Measurements from ENCODE around the gene FAM83F.

FAM83F gene

GRCh38 chr22:40029189-40029890 lies 34.6 kb downstream of the FAM83F start:
- no peak overlapping the region for H3K27ac ChIP-seq (ENCODE audit: low read depth, low read length, severe bottlenecking)
- no peaks in the 10 kb centered on the region for H3K36me3 ChIP-seq (ENCODE audit: control insufficient read depth, insufficient read depth, low read length)
- 94 to 97% methylated on average over 18 of the region's 19 CpGs for WGBS, 2 experiments (ENCODE audit: insufficient coverage in 2 of 2)
- peaks cover 4% of the 10 kb centered on the region for H3K4me1 ChIP-seq (ENCODE audit: control insufficient read depth, insufficient read depth, low read length, poor library complexity, severe bottlenecking)
- H3K4me3 ChIP-seq (ENCODE audit: extremely low read depth, insufficient read depth, low read length, poor library complexity, severe bottlenecking) = no peak overlapping the region
- H3K9me3 ChIP-seq (ENCODE audit: control insufficient read depth, low read length) = no peaks in the 10 kb centered on the region

GRCh38 chr22:40030026-40030757 lies 35.4 kb downstream of the FAM83F start:
- Histone ChIP-seq H3K9me3 (ENCODE audit: control insufficient read depth, low read length) (no peaks in the 10 kb centered on the region), H3K4me1 (ENCODE audit: control insufficient read depth, insufficient read depth, low read length, poor library complexity, severe bottlenecking) (no peaks in the 10 kb centered on the region), H3K4me3 (ENCODE audit: extremely low read depth, insufficient read depth, low read length, poor library complexity, severe bottlenecking) (no peak overlapping the region), H3K36me3 (ENCODE audit: control insufficient read depth, insufficient read depth, low read length) (no peaks in the 10 kb centered on the region), H3K27ac (ENCODE audit: low read depth, low read length, severe bottlenecking) (no peak overlapping the region)
- 90 to 92% methylated on average over 7 to 10 of the region's 13 CpGs for WGBS, 2 experiments (ENCODE audit: insufficient coverage in 2 of 2)

- no peaks in the 10 kb centered on the region for H3K4me1 ChIP-seq (ENCODE audit: control insufficient read depth, insufficient read depth, low read length, poor library complexity, severe bottlenecking)
- H3K36me3 ChIP-seq (ENCODE audit: control insufficient read depth, insufficient read depth, low read length) = no peaks in the 10 kb centered on the region
- no peaks in the 10 kb centered on the region for H3K9me3 ChIP-seq (ENCODE audit: control insufficient read depth, low read length)
- H3K27ac ChIP-seq (ENCODE audit: low read depth, low read length, severe bottlenecking) = no peak overlapping the region
- WGBS, 2 experiments (ENCODE audit: insufficient coverage in 2 of 2) = 94 to 95% methylated on average over 2 to 4 of the region's 4 CpGs
- H3K4me3 ChIP-seq (ENCODE audit: extremely low read depth, insufficient read depth, low read length, poor library complexity, severe bottlenecking) = no peak overlapping the region
Observed at GRCh38 chr22:40030758-40031095, 36.0 kb downstream of the FAM83F start.

GRCh38 chr22:40031766-40032470 lies 37.2 kb downstream of the FAM83F start:
- WGBS, 2 experiments (ENCODE audit: insufficient coverage in 2 of 2) = 86 to 100% methylated on average over 4 to 8 of the region's 10 CpGs
- Histone ChIP-seq H3K4me3 (ENCODE audit: extremely low read depth, insufficient read depth, low read length, poor library complexity, severe bottlenecking) (no peak overlapping the region), H3K36me3 (ENCODE audit: control insufficient read depth, insufficient read depth, low read length) (no peaks in the 10 kb centered on the region), H3K4me1 (ENCODE audit: control insufficient read depth, insufficient read depth, low read length, poor library complexity, severe bottlenecking) (no peaks in the 10 kb centered on the region), H3K27ac (ENCODE audit: low read depth, low read length, severe bottlenecking) (no peak overlapping the region), H3K9me3 (ENCODE audit: control insufficient read depth, low read length) (no peaks in the 10 kb centered on the region)

GRCh38 chr22:40033586-40034380 lies 39.0 kb downstream of the FAM83F start:
- Histone ChIP-seq H3K9me3 (ENCODE audit: control insufficient read depth, low read length) (no peaks in the 10 kb centered on the region), H3K4me1 (ENCODE audit: control insufficient read depth, insufficient read depth, low read length, poor library complexity, severe bottlenecking) (no peaks in the 10 kb centered on the region), H3K4me3 (ENCODE audit: extremely low read depth, insufficient read depth, low read length, poor library complexity, severe bottlenecking) (no peak overlapping the region), H3K36me3 (ENCODE audit: control insufficient read depth, insufficient read depth, low read length) (no peaks in the 10 kb centered on the region), H3K27ac (ENCODE audit: low read depth, low read length, severe bottlenecking) (no peak overlapping the region)
- WGBS, 2 experiments (ENCODE audit: insufficient coverage in 2 of 2) = 83 to 87% methylated on average over 11 to 12 of the region's 12 CpGs

- Histone ChIP-seq H3K36me3 (ENCODE audit: control insufficient read depth, insufficient read depth, low read length) (no peaks in the 10 kb centered on the region), H3K27ac (ENCODE audit: low read depth, low read length, severe bottlenecking) (no peak overlapping the region), H3K4me1 (ENCODE audit: control insufficient read depth, insufficient read depth, low read length, poor library complexity, severe bottlenecking) (no peaks in the 10 kb centered on the region), H3K9me3 (ENCODE audit: control insufficient read depth, low read length) (no peaks in the 10 kb centered on the region), H3K4me3 (ENCODE audit: extremely low read depth, insufficient read depth, low read length, poor library complexity, severe bottlenecking) (no peak overlapping the region)
- WGBS, 2 experiments (ENCODE audit: insufficient coverage in 2 of 2) = 92 to 94% methylated on average over 7 to 11 of the region's 11 CpGs
Observed at GRCh38 chr22:40035351-40035750, 40.6 kb downstream of the FAM83F start.

- H3K27ac ChIP-seq (ENCODE audit: low read depth, low read length, severe bottlenecking) = no peak overlapping the region
- WGBS, 2 experiments (ENCODE audit: insufficient coverage in 2 of 2) = 82 to 86% methylated on average over 4 to 5 of the region's 6 CpGs
- no peaks in the 10 kb centered on the region for H3K36me3 ChIP-seq (ENCODE audit: control insufficient read depth, insufficient read depth, low read length)
- H3K9me3 ChIP-seq (ENCODE audit: control insufficient read depth, low read length) = no peaks in the 10 kb centered on the region
- H3K4me3 ChIP-seq (ENCODE audit: extremely low read depth, insufficient read depth, low read length, poor library complexity, severe bottlenecking) = no peak overlapping the region
- no peaks in the 10 kb centered on the region for H3K4me1 ChIP-seq (ENCODE audit: control insufficient read depth, insufficient read depth, low read length, poor library complexity, severe bottlenecking)
Observed at GRCh38 chr22:40036126-40036525, 41.4 kb downstream of the FAM83F start.

GRCh38 chr22:40036591-40037225 lies 42.0 kb downstream of the FAM83F start:
- H3K36me3 ChIP-seq (ENCODE audit: control insufficient read depth, insufficient read depth, low read length) = no peaks in the 10 kb centered on the region
- no peak overlapping the region for H3K4me3 ChIP-seq (ENCODE audit: extremely low read depth, insufficient read depth, low read length, poor library complexity, severe bottlenecking)
- no peaks in the 10 kb centered on the region for H3K9me3 ChIP-seq (ENCODE audit: control insufficient read depth, low read length)
- H3K27ac ChIP-seq (ENCODE audit: low read depth, low read length, severe bottlenecking) = no peak overlapping the region
- WGBS, 2 experiments (ENCODE audit: insufficient coverage in 2 of 2) = 14 to 21% methylated on average over 6 to 7 of the region's 13 CpGs
- H3K4me1 ChIP-seq (ENCODE audit: control insufficient read depth, insufficient read depth, low read length, poor library complexity, severe bottlenecking) = no peaks in the 10 kb centered on the region

- H3K27ac ChIP-seq (ENCODE audit: low read depth, low read length, severe bottlenecking) = no peak overlapping the region
- no peaks in the 10 kb centered on the region for H3K36me3 ChIP-seq (ENCODE audit: control insufficient read depth, insufficient read depth, low read length)
- WGBS, 2 experiments (ENCODE audit: insufficient coverage in 2 of 2) = 79 to 82% methylated on average over 3 of the region's 3 CpGs
- no peaks in the 10 kb centered on the region for H3K9me3 ChIP-seq (ENCODE audit: control insufficient read depth, low read length)
- H3K4me3 ChIP-seq (ENCODE audit: extremely low read depth, insufficient read depth, low read length, poor library complexity, severe bottlenecking) = no peak overlapping the region
- no peaks in the 10 kb centered on the region for H3K4me1 ChIP-seq (ENCODE audit: control insufficient read depth, insufficient read depth, low read length, poor library complexity, severe bottlenecking)
Observed at GRCh38 chr22:40037320-40037719, 42.6 kb downstream of the FAM83F start.

GRCh38 chr22:40039482-40040115 lies 44.8 kb downstream of the FAM83F start:
- no peak overlapping the region for H3K27ac ChIP-seq (ENCODE audit: low read depth, low read length, severe bottlenecking)
- H3K9me3 ChIP-seq (ENCODE audit: control insufficient read depth, low read length) = no peaks in the 10 kb centered on the region
- no peaks in the 10 kb centered on the region for H3K36me3 ChIP-seq (ENCODE audit: control insufficient read depth, insufficient read depth, low read length)
- no peak overlapping the region for H3K4me3 ChIP-seq (ENCODE audit: extremely low read depth, insufficient read depth, low read length, poor library complexity, severe bottlenecking)
- H3K4me1 ChIP-seq (ENCODE audit: control insufficient read depth, insufficient read depth, low read length, poor library complexity, severe bottlenecking) = no peaks in the 10 kb centered on the region
- 71 to 75% methylated on average over 11 of the region's 11 CpGs for WGBS, 2 experiments (ENCODE audit: insufficient coverage in 2 of 2)
